Astrocyte of the hippocampus (primary cell): ENCODE results near the gene SPRR2G.
"Not testable (repeated sequence)": the region's sequence is repeated elsewhere in the genome, so short reads cannot be mapped to it uniquely, and the experiment has no call there.

Experiments
- DNase-seq: peaks from one replicate; pipeline ENCODE4 v3.0.0; 2011; ENCODE audit warnings: low read depth, low spot score

The SPRR2G gene

GRCh38 chr1:153115264-153115663 is 35.4 kb downstream of the SPRR2G start:
- not testable (repeated sequence) for DNase-seq

GRCh38 chr1:153113416-153113815 is 37.3 kb downstream of the SPRR2G start, which contains the start of gene SPRR2F:
Gene SPRR2F (minus strand): TSS chr1:153113516. CDS start chr1:153112733, 783 bp downstream.
- DNase-seq: no peak

GRCh38 chr1:153112454-153112853 is 38.2 kb downstream of the SPRR2G start:
- DNase-seq: not testable (repeated sequence)

- DNase-seq: peak; percentile 52
Observed at GRCh38 chr1:153100245-153100644, 50.4 kb downstream of the SPRR2G start.
